HepG2 (cell line): ENCODE measurements around the gene GUCA1A. TPM values are rescaled to one million over a fixed set of nuclear protein-coding genes. Genes with fewer than 3 reads are reported as not detected.
A peak's percentile ranks its signal among the peaks of the same experiment; 100 is the strongest.

ENCODE experiments used
- ATAC-seq: fragments of 200-7000 bp; cut with Tn5 transposase; 3 replicates; pipeline ENCODE4 v1.9.1; 2020; ENCODE audit warnings: mild to moderate bottlenecking, moderate library complexity
- BruUV-seq: library from RNA; stranded (reverse); fragments of 400-500 nt; replicated peaks from 2 replicates; lab custom pipeline; 2021; lab: Mats Ljungman, UMichigan
- CTCF ChIA-PET: fragments of 300-600 bp; formaldehyde crosslinking; extraction: SDS; loops from one replicate; lab custom pipeline; 2021; ENCODE audit warnings: low total read pairs, inconsistent platforms, low intra/inter-chr PET ratio; lab: Yijun Ruan, JAX
- POLR2A ChIA-PET: fragments of 350-600 bp; sonication (Branson Sonifier 250); formaldehyde crosslinking; loops from one replicate; lab custom pipeline; 2020; ENCODE audit warnings: antibody characterized with exemption, inconsistent platforms; lab: Yijun Ruan, JAX
- DNase-seq: peaks from one replicate; pipeline ENCODE4 v3.0.0-alpha.2; 2015; ENCODE audit warnings: low spot score
- FAIRE-seq: peaks from 3 replicates; lab custom pipeline; 2011; peaks lifted over from hg19 to GRCh38; lab: Jason Lieb, UNC
- H2AFZ ChIP-seq: one replicate; pipeline ENCODE4 v1.6.1; 2011; ENCODE audit warnings: low read length, inconsistent platforms
- H3K27ac ChIP-seq: fragments of 300-600 bp; 3 replicates; pipeline ENCODE4 v1.8.0; 2011; ENCODE audit warnings: mixed run types, mild to moderate bottlenecking, mixed read lengths, low read length, inconsistent platforms; ENCODE audit not compliant: insufficient read depth; ENCODE audit errors: extremely low read length
- H3K27me3 ChIP-seq, 2 experiments: fragments of 200-600 bp in 1 of 2; 2 replicates in 1 of 2; 3 replicates in 1 of 2; pipeline versions ENCODE4 v1.6.0 to v1.8.0; 2011; ENCODE audit warnings: low read length in 2 of 2, mild to moderate bottlenecking in 2 of 2, moderate library complexity in 2 of 2, inconsistent platforms in 1 of 2; ENCODE audit not compliant: insufficient read depth in 2 of 2, control insufficient read depth in 1 of 2
- H3K36me3 ChIP-seq, 2 experiments: fragments of 200-600 bp in 1 of 2; replicated peaks in 1 of 2; 2 replicates in 1 of 2; 3 replicates in 1 of 2; pipeline versions ENCODE4 v1.5.1 to v1.8.0; 2011; ENCODE audit warnings: low read length in 2 of 2, inconsistent platforms in 1 of 2; ENCODE audit not compliant: insufficient read depth in 2 of 2, control insufficient read depth in 1 of 2
- H3K4me1 ChIP-seq: 2 replicates; pipeline ENCODE4 v1.5.1; 2012; ENCODE audit warnings: low read length, inconsistent platforms; ENCODE audit not compliant: insufficient read depth
- H3K4me2 ChIP-seq: 2 replicates; pipeline ENCODE4 v1.6.0; 2011; ENCODE audit warnings: low read depth, low read length, inconsistent platforms
- H3K4me3 ChIP-seq, 3 experiments: fragments of 200-600 bp in 1 of 3; sonication (generic), shearing (Covaris generic) in 1 of 3; replicated peaks in 1 of 3; 2 replicates each; pipeline ENCODE4 v1.5.1; 2011 to 2016; ENCODE audit warnings: low read length in 3 of 3, inconsistent platforms in 2 of 3, low read depth in 2 of 3, mild to moderate bottlenecking in 2 of 3, control low read depth in 1 of 3, mixed read lengths in 1 of 3; ENCODE audit not compliant: insufficient read depth in 1 of 3
- H3K79me2 ChIP-seq: one replicate; pipeline ENCODE4 v1.6.1; 2011; ENCODE audit warnings: low read length, inconsistent platforms; ENCODE audit not compliant: insufficient read depth
- H3K9ac ChIP-seq: 2 replicates; pipeline ENCODE4 v1.6.0; 2011; ENCODE audit warnings: mild to moderate bottlenecking, low read depth, low read length, inconsistent platforms; ENCODE audit not compliant: insufficient read depth
- H3K9me3 ChIP-seq: 2 replicates; pipeline ENCODE4 v1.5.1; 2012; ENCODE audit warnings: mild to moderate bottlenecking, low read length
- H4K20me1 ChIP-seq: 2 replicates; pipeline ENCODE4 v1.6.0; 2011; ENCODE audit warnings: inconsistent platforms, mild to moderate bottlenecking, low read length, moderate library complexity; ENCODE audit not compliant: insufficient read depth
- HNF1A ChIP-seq, 2 experiments: sonication (generic) in 1 of 2; formaldehyde crosslinking in 1 of 2; IDR thresholded peaks; 2 replicates each; pipeline versions ENCODE4 v1.4.0 to v1.6.1; 2016 to 2020; ENCODE audit warnings: borderline replicate concordance in 1 of 2, low read depth in 1 of 2, mild to moderate bottlenecking in 1 of 2, missing genetic modification reagents in 1 of 2
- HNRNPH1 ChIP-seq: fragments of 200-400 bp; formaldehyde crosslinking; optimal IDR thresholded peaks from 2 replicates; pipeline ENCODE3; 2017; ENCODE audit warnings: mild to moderate bottlenecking, low read depth, low read length
- SRSF4 ChIP-seq: fragments of 200-400 bp; formaldehyde crosslinking; IDR thresholded peaks from one replicate; pipeline ENCODE4 v1.6.1; 2018; ENCODE audit warnings: mild to moderate bottlenecking, low read depth, low read length, moderate library complexity; ENCODE audit not compliant: poor library complexity, severe bottlenecking
- TIGD3 ChIP-seq: sonication (generic); formaldehyde crosslinking; IDR thresholded peaks from 2 replicates; pipeline ENCODE4 v1.5.1; 2020; ENCODE audit warnings: mild to moderate bottlenecking, missing genetic modification reagents, borderline replicate concordance
- ZNF224 ChIP-seq: sonication (generic); formaldehyde crosslinking; IDR thresholded peaks from 2 replicates; pipeline ENCODE4 v1.5.0; 2020; ENCODE audit warnings: mild to moderate bottlenecking, missing genetic modification reagents
- ZNF501 ChIP-seq: sonication (generic); formaldehyde crosslinking; IDR thresholded peaks from 2 replicates; pipeline ENCODE4 v1.5.1; 2020; ENCODE audit warnings: mild to moderate bottlenecking, moderate library complexity, missing genetic modification reagents
- ZNF562 ChIP-seq: sonication (generic); formaldehyde crosslinking; IDR thresholded peaks from 2 replicates; pipeline ENCODE4 v1.8.0; 2022; ENCODE audit warnings: missing genetic modification reagents, borderline replicate concordance
- ZNF574 ChIP-seq: sonication (generic); formaldehyde crosslinking; IDR thresholded peaks from 2 replicates; pipeline ENCODE4 v1.4.0; 2020; ENCODE audit warnings: missing genetic modification reagents
- WGBS: methylation state at CpG from one replicate; pipeline ENCODE4 v1.1.6; 2017; ENCODE audit warnings: low lambda C conversion rate; 5-methylcytosine and 5-hydroxymethylcytosine counted together
- in situ Hi-C: cut with HindIII; loops from 2 replicates; pipeline ENCODE4 v1.10.0; 2017; ENCODE audit warnings: low pct_unique_long_range_greater_than_20kb; ENCODE audit not compliant: extremely low pct_ligation_motif_present
- intact Hi-C: fragments of 100-400 bp; cut with micrococcal nuclease; formaldehyde crosslinking; loops from one replicate; pipeline ENCODE4 v1.10.0; 2022; ENCODE audit not compliant: unreplicated experiment
- polyA plus RNA-seq, 8 experiments: library from polyadenylated mRNA; depleted of rRNA in 3 of 8; stranded (reverse) in 7 of 8; unstranded in 1 of 8; fragments of >200 nt; fragmentation: Illumina TruSeq in 4 of 8; extraction: Trizol in 4 of 8; gene quantifications; 2 replicates each; pipeline versions ENCODE4 v1.2.1 to v1.2.3, GENCODE V29; 2011 to 2016; ENCODE audit warnings: low read depth in 4 of 8, missing spikeins in 1 of 8, mixed read lengths in 1 of 8; ENCODE audit not compliant: insufficient read depth in 1 of 8
- total RNA-seq, 5 experiments: library from RNA; depleted of rRNA; stranded (reverse); fragments of >200 nt; fragmentation: Illumina TruSeq; extraction: Trizol; gene quantifications; 2 replicates each; pipeline ENCODE4 v1.2.3, GENCODE V29; 2016; ENCODE audit warnings: low read depth in 1 of 5
- TF ChIP-seq, protein P1 (sequence below): IDR thresholded peaks from 2 replicates; pipeline ENCODE4 v1.6.1; 2012; ENCODE audit warnings: inconsistent platforms
- TF ChIP-seq, protein P2 (sequence below): IDR thresholded peaks from 2 replicates; pipeline ENCODE4 v1.6.1; 2016; ENCODE audit warnings: missing genetic modification reagents, missing compliant biosample characterization

The GUCA1A gene
- total and polyA plus RNA-seq, 2 of the 13 experiments (the other 11 are each of a cell fraction or from before 2014, with no cell fraction given), result not detected

DNA sequence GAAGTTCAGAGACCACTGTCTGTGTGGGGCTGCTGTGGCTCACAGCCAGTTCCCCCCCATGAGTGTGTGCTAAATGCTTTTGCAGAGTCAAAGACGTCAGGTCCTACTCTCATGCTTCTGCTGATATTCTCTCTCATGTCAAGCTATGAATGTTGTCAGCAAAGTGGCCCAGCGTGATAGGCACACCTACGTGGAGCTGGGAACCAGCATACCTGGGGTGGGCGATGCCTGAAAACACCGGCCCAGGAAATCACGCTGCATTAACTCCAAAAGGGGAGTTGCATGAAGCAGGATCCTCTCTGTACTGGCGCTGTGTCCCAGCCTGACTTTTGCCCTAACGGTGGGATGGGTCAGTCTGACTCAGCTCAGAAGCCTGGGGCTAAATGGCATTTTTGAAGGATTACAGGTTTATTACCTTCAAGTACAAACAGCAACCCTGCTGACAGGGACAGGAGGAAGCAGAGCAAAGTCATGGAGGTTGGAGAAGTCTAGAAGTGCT, 53.5 kb downstream of the GUCA1A start (continued):
- peak; percentile 49; the same call in 1 of the 2 replicates for TF ChIP-seq ZNF574 (CRISPR knock-in tag)
- TF ChIP-seq ZNF501 (CRISPR knock-in tag), result peak; percentile 66; the same call in 1 of the 2 replicates
- TF ChIP-seq, protein P1, sequence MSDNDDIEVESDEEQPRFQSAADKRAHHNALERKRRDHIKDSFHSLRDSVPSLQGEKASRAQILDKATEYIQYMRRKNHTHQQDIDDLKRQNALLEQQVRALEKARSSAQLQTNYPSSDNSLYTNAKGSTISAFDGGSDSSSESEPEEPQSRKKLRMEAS, result no peak

- Histone ChIP-seq H3K4me2 (peak overlapping the region; percentile 89), H3K36me3 (no peaks in the 10 kb centered on the region), H4K20me1 (no peaks in the 10 kb centered on the region), H3K4me1 (peaks cover 52% of the 10 kb centered on the region), H3K4me3 (peak overlapping the region in 2 of 3 experiments; percentile 25 to 60; a peak in 4 of 6 replicates), H2AFZ (peak overlapping the region; percentile 73), H3K79me2 (no peaks in the 10 kb centered on the region), H3K9ac (peak overlapping the region; percentile 45; the same call in 1 of the 2 replicates), H3K27ac (peak overlapping the region; percentile 5), H3K9me3 (no peaks in the 10 kb centered on the region), H3K27me3 (no peaks in the 10 kb centered on the region)
- DNase-seq, result no peak
- no peak for FAIRE-seq
- intact Hi-C loops, result no loop called here
- ATAC-seq, result peak; percentile 23
- in situ Hi-C loops, result loop anchor here (5.0 kb wide), 1 partner anchor 60 kb away; no protein-coding TSS in a partner anchor
- 20% methylated on average over 9 of the region's 9 CpGs for WGBS
- CTCF ChIA-PET, result interaction anchor here (1.4 kb wide), 1 partner anchor 12 kb away, joined by 4 read pairs; no protein-coding TSS in a partner anchor
- no TSS peak for BruUV-seq
- POLR2A ChIA-PET, result interaction anchor here (1.2 to 2.5 kb wide), 3 partner anchors 10 to 33 kb away, joined by 4 to 9 read pairs (median 5); no protein-coding TSS in a partner anchor
- TF ChIP-seq ZNF224 (CRISPR knock-in tag) (no peak), SRSF4 (no peak), TIGD3 (CRISPR knock-in tag) (no peak), HNF1A (IDR thresholded peaks at IDR 0.05; ENCODE audit: low read depth) (no peak), HNF1A (CRISPR knock-in tag; IDR thresholded peaks at IDR 0.05; ENCODE audit: borderline replicate concordance) (peak; percentile 49; the same call in 1 of the 2 replicates), ZNF562 (no peak), HNRNPH1 (no peak)
- TF ChIP-seq, protein P2, sequence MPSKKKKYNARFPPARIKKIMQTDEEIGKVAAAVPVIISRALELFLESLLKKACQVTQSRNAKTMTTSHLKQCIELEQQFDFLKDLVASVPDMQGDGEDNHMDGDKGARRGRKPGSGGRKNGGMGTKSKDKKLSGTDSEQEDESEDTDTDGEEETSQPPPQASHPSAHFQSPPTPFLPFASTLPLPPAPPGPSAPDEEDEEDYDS (CRISPR knock-in tag), result no peak
These were observed 54.1 kb downstream of the GUCA1A start for GRCh38 chr6:42227173-42227850.
